Prostate gland (tissue), 2 donors: ENCODE data around the gene DNAJB8. TPM values are rescaled to one million over a fixed set of nuclear protein-coding genes. Genes with fewer than 3 reads are reported as not detected.

ENCODE experiments used
- DNase-seq: peaks from one replicate; pipeline ENCODE4 v3.0.0-alpha.2; 2019; ENCODE audit warnings: low spot score
- H3K27ac ChIP-seq, 2 donors: fragments of 200-600 bp; sonication (generic); 2 replicates each; pipeline ENCODE4 v1.5.1; 2017 to 2019
- H3K27me3 ChIP-seq: fragments of 200-600 bp; sonication (generic); replicated peaks from 2 replicates; pipeline ENCODE4 v1.5.1; 2019; ENCODE audit not compliant: insufficient read depth
- H3K36me3 ChIP-seq, 2 donors: fragments of 200-600 bp; sonication (generic); 1 replicate in 1 of 2; 2 replicates in 1 of 2; pipeline versions ENCODE4 v1.5.1 to v1.8.1; 2017 to 2019
- H3K4me1 ChIP-seq: fragments of 200-600 bp; sonication (generic); replicated peaks from 2 replicates; pipeline ENCODE4 v1.5.1; 2019
- H3K4me3 ChIP-seq, 2 donors: fragments of 200-600 bp; sonication (generic); 2 replicates each; pipeline ENCODE4 v1.5.1; 2017 to 2019
- H3K9me3 ChIP-seq: fragments of 200-600 bp; sonication (generic); 2 replicates; pipeline ENCODE4 v1.5.1; 2017
- CTCF ChIP-seq, 4 experiments: fragments of 200-600 bp in 2 of 4; fragments of 450-650 bp in 2 of 4; sonication (generic) in 2 of 4; IDR thresholded peaks; 1 replicate in 3 of 4; 2 replicates in 1 of 4; pipeline ENCODE4 v1.5.1; 2016 to 2019; ENCODE audit warnings: antibody characterized with exemption in 4 of 4, mild to moderate bottlenecking in 2 of 4, moderate library complexity in 2 of 4
- POLR2A ChIP-seq: fragments of 450-650 bp; IDR thresholded peaks from one replicate; pipeline ENCODE4 v1.6.1; 2016; ENCODE audit warnings: antibody characterized with exemption, mild to moderate bottlenecking
- POLR2AphosphoS5 ChIP-seq: sonication (generic); formaldehyde crosslinking; IDR thresholded peaks from one replicate; pipeline ENCODE4 v1.6.1; 2017; ENCODE audit warnings: antibody characterized with exemption
- WGBS: methylation state at CpG from one replicate; pipeline ENCODE4 v1.1.5; 2018; 5-methylcytosine and 5-hydroxymethylcytosine counted together
- intact Hi-C: fragments of 100-400 bp; cut with DNase I; formaldehyde crosslinking; loops from one replicate; pipeline ENCODE4 v1.14.2; 2022
- total RNA-seq, 2 donors: library from RNA; depleted of rRNA; stranded (reverse); fragments of >200 nt; gene quantifications; one replicate each; pipeline ENCODE4 v1.1.0, GENCODE V29; 2016

Gene DNAJB8
- total RNA-seq, 2 donors from 2014 or later, result 3.2 TPM; not detected in 1

- H3K4me3 ChIP-seq, result no peak overlapping the region
- no peaks in the 10 kb centered on the region for H3K27me3 ChIP-seq
- H3K9me3 ChIP-seq, result no peaks in the 10 kb centered on the region
- TF ChIP-seq POLR2A, result no peak
- no peak for TF ChIP-seq POLR2AphosphoS5
- TF ChIP-seq CTCF (IDR thresholded peaks at IDR 0.05), result no peak
- intact Hi-C loops, result loop anchor here (5.0 kb wide), 1 partner anchor 239 kb away; no protein-coding TSS in a partner anchor
- 74% methylated on average over 12 of the region's 12 CpGs for WGBS
- no peaks in the 10 kb centered on the region for H3K36me3 ChIP-seq
- no peak overlapping the region for H3K27ac ChIP-seq
- no peak for DNase-seq
- peaks cover 24% of the 10 kb centered on the region for H3K4me1 ChIP-seq
Observed at GRCh38 chr3:128420720-128421438, 45.8 kb downstream of the DNAJB8 start.

- no peaks in the 10 kb centered on the region for H3K36me3 ChIP-seq
- H3K27me3 ChIP-seq, result no peaks in the 10 kb centered on the region
- peaks cover 24% of the 10 kb centered on the region for H3K4me1 ChIP-seq
- no peak overlapping the region for H3K4me3 ChIP-seq
- DNase-seq, result no peak
- 95% methylated on average over 6 of the region's 7 CpGs for WGBS
- H3K27ac ChIP-seq, result no peak overlapping the region
- no peaks in the 10 kb centered on the region for H3K9me3 ChIP-seq
- intact Hi-C loops, result loop anchor here (5.0 kb wide), 1 partner anchor 238 kb away; no protein-coding TSS in a partner anchor
- no peak for TF ChIP-seq POLR2AphosphoS5
- TF ChIP-seq POLR2A, result no peak
- TF ChIP-seq CTCF (IDR thresholded peaks at IDR 0.05), result no peak
Observed at GRCh38 chr3:128420289-128420688, 46.4 kb downstream of the DNAJB8 start.

DNA sequence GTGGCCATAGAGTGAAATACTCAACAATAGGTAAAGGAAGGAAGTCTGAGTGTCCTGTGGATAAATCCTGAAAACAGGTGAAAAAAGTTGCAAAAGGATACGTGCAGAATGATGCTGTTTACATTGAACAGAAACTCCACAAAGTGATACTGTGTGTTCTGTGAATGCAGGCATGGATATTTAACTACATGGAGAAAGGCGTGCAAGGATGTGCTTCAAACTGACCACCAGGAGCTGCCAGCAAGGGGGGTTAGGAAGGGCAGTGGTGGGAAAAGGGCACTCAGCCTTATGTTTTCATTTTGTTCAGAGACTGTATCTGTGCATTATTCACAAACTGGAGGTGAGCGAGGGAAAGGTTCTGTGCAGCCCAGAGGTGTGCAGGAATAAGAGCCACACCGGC is 47.4 kb downstream of the DNAJB8 start:
- H3K27me3 ChIP-seq, result no peaks in the 10 kb centered on the region
- DNase-seq, result no peak
- TF ChIP-seq POLR2A (no peak), POLR2AphosphoS5 (no peak), CTCF (IDR thresholded peaks at IDR 0.05) (no peak)
- H3K4me1 ChIP-seq, result peaks cover 23% of the 10 kb centered on the region
- no peak overlapping the region for H3K4me3 ChIP-seq
- intact Hi-C loops, result no loop called here
- H3K36me3 ChIP-seq, result no peaks in the 10 kb centered on the region
- H3K27ac ChIP-seq, result no peak overlapping the region
- H3K9me3 ChIP-seq, result no peaks in the 10 kb centered on the region
- 97% methylated on average over 4 of the region's 4 CpGs for WGBS

DNA sequence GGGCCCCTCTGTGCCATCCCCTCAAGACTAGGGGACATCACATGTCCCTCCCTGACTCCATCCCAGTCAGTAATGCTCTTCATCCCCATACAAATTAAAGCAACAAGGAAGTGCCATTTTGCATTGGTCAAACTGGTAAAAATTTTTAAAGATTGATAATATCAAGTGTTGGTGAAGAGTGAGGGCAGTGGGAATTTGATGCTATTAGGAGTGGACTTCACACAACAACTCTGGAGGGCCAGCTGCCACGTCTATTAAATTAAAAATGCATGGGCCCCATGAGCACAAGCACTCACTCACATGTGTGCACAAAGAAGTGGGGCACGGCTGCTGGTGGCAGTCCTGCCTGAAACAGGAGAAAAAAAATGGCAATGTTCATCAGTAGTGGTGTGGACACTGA is 47.8 kb downstream of the DNAJB8 start:
- peaks cover 19% of the 10 kb centered on the region for H3K4me1 ChIP-seq
- TF ChIP-seq POLR2AphosphoS5 (no peak), CTCF (IDR thresholded peaks at IDR 0.05) (no peak), POLR2A (no peak)
- no peak overlapping the region for H3K27ac ChIP-seq
- DNase-seq, result no peak
- WGBS, result 98% methylated on average over 2 of the region's 2 CpGs
- no peak overlapping the region for H3K4me3 ChIP-seq
- H3K36me3 ChIP-seq, result no peaks in the 10 kb centered on the region
- no peaks in the 10 kb centered on the region for H3K27me3 ChIP-seq
- intact Hi-C loops, result no loop called here
- H3K9me3 ChIP-seq, result no peaks in the 10 kb centered on the region
